Body of pancreas (tissue), 4 donors: Measurements from ENCODE around the gene SH2D2A. TPM values are rescaled to one million over a fixed set of nuclear protein-coding genes. Genes with fewer than 3 reads are reported as not detected.

ENCODE experiments used
- ATAC-seq: fragments of 150-250 bp; one replicate; pipeline ENCODE4 v1.9.1; 2016
- DNase-seq, 4 donors: peaks; one replicate each; pipeline ENCODE4 v3.0.0-alpha.2; 2019
- H3K27ac ChIP-seq, 4 donors: fragments of 200-600 bp; sonication (generic); 1 replicate in 3 of 4; 2 replicates in 1 of 4; pipeline versions ENCODE4 v1.5.1 to v1.6.1; 2016 to 2019; ENCODE audit warnings: mild to moderate bottlenecking in 1 of 4, mixed read lengths in 1 of 4, moderate library complexity in 1 of 4
- H3K27me3 ChIP-seq, 2 donors: fragments of 200-600 bp; sonication (generic); one replicate each; pipeline ENCODE4 v1.6.0; 2016; ENCODE audit warnings: mild to moderate bottlenecking in 1 of 2
- H3K36me3 ChIP-seq, 2 donors: fragments of 200-600 bp; sonication (generic); replicated peaks in 1 of 2; 2 replicates each; pipeline ENCODE4 v1.5.1; 2016; ENCODE audit warnings: low read depth in 2 of 2; ENCODE audit not compliant: insufficient read depth in 1 of 2
- H3K4me1 ChIP-seq: fragments of 200-600 bp; sonication (generic); one replicate; pipeline ENCODE4 v1.6.0; 2016
- H3K4me3 ChIP-seq, 2 donors: fragments of 200-600 bp; sonication (generic); 1 replicate in 1 of 2; 2 replicates in 1 of 2; pipeline ENCODE4 v1.5.1; 2016 to 2019
- H3K9me3 ChIP-seq, 3 donors: fragments of 200-600 bp; sonication (generic); 1 replicate in 2 of 3; 2 replicates in 1 of 3; pipeline ENCODE4 v1.5.1; 2016
- POLR2A ChIP-seq, 3 donors: fragments of 450-650 bp; IDR thresholded peaks; one replicate each; pipeline ENCODE4 v1.6.1; 2016; ENCODE audit warnings: antibody characterized with exemption in 3 of 3, mild to moderate bottlenecking in 2 of 3
- WGBS, 2 donors: methylation state at CpG; one replicate each; pipeline ENCODE4 v1.1.5; 2017; 5-methylcytosine and 5-hydroxymethylcytosine counted together
- intact Hi-C: fragments of 100-400 bp; cut with DNase I; formaldehyde crosslinking; loops from one replicate; pipeline ENCODE4 v1.15.1; 2023
- total RNA-seq, 2 donors: library from RNA; depleted of rRNA; stranded (reverse); fragments of >200 nt; gene quantifications; one replicate each; pipeline ENCODE4 v1.1.0, GENCODE V29; 2016
- TF ChIP-seq, protein P1 (sequence below), 7 experiments: fragments of 450-650 bp in 4 of 7; fragments of 200-600 bp in 3 of 7; sonication (generic) in 3 of 7; IDR thresholded peaks; one replicate each; pipeline ENCODE4 v1.5.1; 2016 to 2019; ENCODE audit warnings: antibody characterized with exemption in 7 of 7

Gene SH2D2A
- total RNA-seq, 2 donors from 2014 or later = 0.99 TPM; not detected in 1

DNA sequence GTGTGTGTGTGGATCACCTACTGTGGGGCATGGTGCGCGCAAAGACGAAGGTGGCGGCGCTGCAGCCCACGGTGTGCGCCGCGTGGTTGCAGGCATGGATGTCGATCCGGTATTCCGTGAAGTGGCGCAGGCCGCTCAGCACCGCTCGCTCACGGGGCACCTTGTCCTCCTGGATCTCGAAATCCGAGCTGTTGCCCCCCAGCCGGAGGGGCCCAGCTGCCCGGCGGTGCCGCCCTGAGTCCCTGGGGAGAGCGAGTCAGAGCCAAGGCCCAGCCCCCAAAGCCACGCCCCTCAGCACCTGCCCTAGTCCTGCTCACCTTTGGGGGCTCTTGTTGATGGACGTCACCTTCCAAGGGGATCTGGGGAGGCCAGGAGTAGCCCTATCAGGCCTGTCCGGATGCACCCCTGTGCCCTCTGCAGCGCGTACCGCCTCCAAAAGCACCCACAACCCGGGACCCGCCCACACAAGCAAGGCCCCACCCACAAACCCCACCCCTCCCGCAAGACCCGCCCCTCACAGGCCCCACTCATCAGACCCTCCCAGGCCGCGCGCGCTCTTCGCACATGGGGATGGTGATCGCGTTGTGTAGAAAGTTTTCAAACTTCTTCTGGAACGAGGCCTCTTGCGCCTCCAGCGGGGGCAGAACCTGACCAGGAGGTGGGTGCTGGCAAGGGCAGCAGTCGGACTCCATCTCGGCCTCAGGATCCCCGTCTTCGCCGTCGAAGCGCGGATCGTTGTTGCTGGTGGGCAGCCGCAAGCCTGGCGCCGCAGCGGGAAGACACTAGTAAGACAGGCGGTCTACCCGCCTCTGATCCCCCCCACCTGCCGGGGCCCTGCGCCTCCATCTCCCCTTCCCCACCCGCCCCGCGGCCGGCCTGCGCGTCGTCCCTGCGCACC is 28.7 kb upstream of the SH2D2A start:
- no peak for TF ChIP-seq POLR2A (IDR thresholded peaks at IDR 0.05)
- TF ChIP-seq, protein P1, sequence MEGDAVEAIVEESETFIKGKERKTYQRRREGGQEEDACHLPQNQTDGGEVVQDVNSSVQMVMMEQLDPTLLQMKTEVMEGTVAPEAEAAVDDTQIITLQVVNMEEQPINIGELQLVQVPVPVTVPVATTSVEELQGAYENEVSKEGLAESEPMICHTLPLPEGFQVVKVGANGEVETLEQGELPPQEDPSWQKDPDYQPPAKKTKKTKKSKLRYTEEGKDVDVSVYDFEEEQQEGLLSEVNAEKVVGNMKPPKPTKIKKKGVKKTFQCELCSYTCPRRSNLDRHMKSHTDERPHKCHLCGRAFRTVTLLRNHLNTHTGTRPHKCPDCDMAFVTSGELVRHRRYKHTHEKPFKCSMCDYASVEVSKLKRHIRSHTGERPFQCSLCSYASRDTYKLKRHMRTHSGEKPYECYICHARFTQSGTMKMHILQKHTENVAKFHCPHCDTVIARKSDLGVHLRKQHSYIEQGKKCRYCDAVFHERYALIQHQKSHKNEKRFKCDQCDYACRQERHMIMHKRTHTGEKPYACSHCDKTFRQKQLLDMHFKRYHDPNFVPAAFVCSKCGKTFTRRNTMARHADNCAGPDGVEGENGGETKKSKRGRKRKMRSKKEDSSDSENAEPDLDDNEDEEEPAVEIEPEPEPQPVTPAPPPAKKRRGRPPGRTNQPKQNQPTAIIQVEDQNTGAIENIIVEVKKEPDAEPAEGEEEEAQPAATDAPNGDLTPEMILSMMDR (IDR thresholded peaks at IDR 0.05) = no peak
- 17 to 35% methylated on average over 20 to 67 of the region's 69 CpGs for WGBS, 2 donors
- Histone ChIP-seq H3K4me3 (no peak overlapping the region), H3K36me3 (no peaks in the 10 kb centered on the region), H3K27ac (no peak overlapping the region), H3K4me1 (peaks cover 4% of the 10 kb centered on the region), H3K27me3 (peaks cover 0 to 14% of the 10 kb centered on the region in 2 donors), H3K9me3 (no peaks in the 10 kb centered on the region)
- ATAC-seq = no peak
- intact Hi-C loops = no loop called here
- no peak for DNase-seq

DNA sequence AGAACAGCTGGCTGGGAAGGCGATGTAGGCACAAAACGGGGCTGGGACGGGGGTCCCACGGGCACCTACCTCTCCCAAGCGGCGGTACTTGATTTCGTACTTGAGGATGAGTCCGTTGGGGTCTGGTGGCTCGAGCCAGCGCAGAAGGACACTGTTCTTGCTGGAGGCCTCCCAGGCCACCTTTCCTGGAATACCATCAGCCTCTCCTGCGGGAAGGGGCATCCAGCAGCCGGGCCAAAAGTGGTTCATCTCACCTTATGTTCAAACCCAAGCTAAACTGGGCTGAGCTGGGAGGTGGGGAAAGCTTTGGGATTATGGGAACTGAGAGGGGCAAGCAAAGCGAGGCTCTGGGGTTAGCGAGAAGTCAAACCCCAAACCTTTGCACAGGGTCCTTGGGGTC is 28.0 kb upstream of the SH2D2A start:
- WGBS, 2 donors = 29 to 40% methylated on average over 11 to 14 of the region's 14 CpGs
- H3K9me3 ChIP-seq = no peaks in the 10 kb centered on the region
- TF ChIP-seq POLR2A (IDR thresholded peaks at IDR 0.05) = no peak
- TF ChIP-seq, protein P1 (IDR thresholded peaks at IDR 0.05) = no peak
- ATAC-seq (no peak), DNase-seq (no peak)
- H3K4me3 ChIP-seq = no peak overlapping the region
- intact Hi-C loops = no loop called here
- H3K27me3 ChIP-seq = peaks cover 0 to 14% of the 10 kb centered on the region in 2 donors
- peaks cover 4% of the 10 kb centered on the region for H3K4me1 ChIP-seq
- H3K27ac ChIP-seq = no peak overlapping the region
- no peaks in the 10 kb centered on the region for H3K36me3 ChIP-seq

DNA sequence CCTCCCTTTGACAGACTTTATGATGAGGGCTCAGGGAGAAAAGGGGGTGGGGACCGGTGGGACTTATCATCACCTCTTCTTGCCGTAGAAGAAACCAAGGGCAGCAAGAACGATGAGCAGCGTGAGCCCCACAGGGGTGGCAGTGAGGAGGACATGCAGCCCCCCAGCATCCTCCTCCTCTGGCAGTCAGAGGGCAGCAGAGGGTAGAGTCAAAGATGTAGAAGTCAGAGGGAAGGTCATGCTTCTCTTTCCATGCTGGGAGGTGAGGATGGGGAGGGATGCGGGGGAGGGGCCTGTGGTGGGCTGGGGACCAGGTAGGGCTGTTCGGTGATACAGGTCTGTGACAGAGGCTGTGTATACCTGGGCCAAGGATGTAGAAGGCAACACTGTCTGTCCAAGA is 27.5 kb upstream of the SH2D2A start:
- H3K4me1 ChIP-seq = peaks cover 4% of the 10 kb centered on the region
- no peaks in the 10 kb centered on the region for H3K9me3 ChIP-seq
- H3K36me3 ChIP-seq = no peaks in the 10 kb centered on the region
- H3K4me3 ChIP-seq = no peak overlapping the region
- 35 to 47% methylated on average over 6 of the region's 6 CpGs for WGBS, 2 donors
- no peak for TF ChIP-seq POLR2A (IDR thresholded peaks at IDR 0.05)
- TF ChIP-seq, protein P1 (IDR thresholded peaks at IDR 0.05) = no peak
- no peak for ATAC-seq
- intact Hi-C loops = no loop called here
- no peak for DNase-seq
- H3K27ac ChIP-seq = no peak overlapping the region
- peaks cover 0 to 14% of the 10 kb centered on the region in 2 donors for H3K27me3 ChIP-seq

- Histone ChIP-seq H3K27ac (no peak overlapping the region), H3K9me3 (no peaks in the 10 kb centered on the region), H3K36me3 (no peaks in the 10 kb centered on the region), H3K27me3 (peaks cover 0 to 14% of the 10 kb centered on the region in 2 donors), H3K4me3 (no peak overlapping the region), H3K4me1 (peaks cover 4% of the 10 kb centered on the region)
- WGBS, 2 donors = 75 to 77% methylated on average over 9 of the region's 9 CpGs
- no peak for ATAC-seq
- TF ChIP-seq POLR2A (IDR thresholded peaks at IDR 0.05) = no peak
- TF ChIP-seq, protein P1 (IDR thresholded peaks at IDR 0.05) = no peak
- DNase-seq = no peak
- intact Hi-C loops = no loop called here
Observed at GRCh38 chr1:156842618-156843300, 26.1 kb upstream of the SH2D2A start.
